HepG2 (cell line): ENCODE results near the gene ACYP2.

Experiments used
- FLYWCH1 ChIP-seq: sonication (generic); formaldehyde crosslinking; IDR thresholded peaks from 2 replicates; pipeline ENCODE4 v1.8.1; 2023; ENCODE audit warnings: mild to moderate bottlenecking, missing genetic modification reagents
- PITX1 ChIP-seq: sonication (generic); formaldehyde crosslinking; IDR thresholded peaks from 2 replicates; pipeline ENCODE4 v1.5.1; 2020; ENCODE audit warnings: mild to moderate bottlenecking, missing genetic modification reagents
- ZSCAN29 ChIP-seq: sonication (generic); formaldehyde crosslinking; conservative IDR thresholded peaks from 2 replicates; pipeline ENCODE4 v1.4.0; 2020; ENCODE audit warnings: mild to moderate bottlenecking, missing genetic modification reagents

- TF ChIP-seq FLYWCH1 (CRISPR knock-in tag): no peak
- no peak for TF ChIP-seq PITX1 (CRISPR knock-in tag)
- no peak for TF ChIP-seq ZSCAN29
Observed at GRCh38 chr2:54083445-54083844, 32.0 kb upstream of the ACYP2 start.
